Measurements from ENCODE around the gene SP100.

- TF ChIP-seq, protein P1, sequence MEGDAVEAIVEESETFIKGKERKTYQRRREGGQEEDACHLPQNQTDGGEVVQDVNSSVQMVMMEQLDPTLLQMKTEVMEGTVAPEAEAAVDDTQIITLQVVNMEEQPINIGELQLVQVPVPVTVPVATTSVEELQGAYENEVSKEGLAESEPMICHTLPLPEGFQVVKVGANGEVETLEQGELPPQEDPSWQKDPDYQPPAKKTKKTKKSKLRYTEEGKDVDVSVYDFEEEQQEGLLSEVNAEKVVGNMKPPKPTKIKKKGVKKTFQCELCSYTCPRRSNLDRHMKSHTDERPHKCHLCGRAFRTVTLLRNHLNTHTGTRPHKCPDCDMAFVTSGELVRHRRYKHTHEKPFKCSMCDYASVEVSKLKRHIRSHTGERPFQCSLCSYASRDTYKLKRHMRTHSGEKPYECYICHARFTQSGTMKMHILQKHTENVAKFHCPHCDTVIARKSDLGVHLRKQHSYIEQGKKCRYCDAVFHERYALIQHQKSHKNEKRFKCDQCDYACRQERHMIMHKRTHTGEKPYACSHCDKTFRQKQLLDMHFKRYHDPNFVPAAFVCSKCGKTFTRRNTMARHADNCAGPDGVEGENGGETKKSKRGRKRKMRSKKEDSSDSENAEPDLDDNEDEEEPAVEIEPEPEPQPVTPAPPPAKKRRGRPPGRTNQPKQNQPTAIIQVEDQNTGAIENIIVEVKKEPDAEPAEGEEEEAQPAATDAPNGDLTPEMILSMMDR (IDR thresholded peaks at IDR 0.05; ENCODE audit: insufficient read depth, low read length, poor library complexity, severe bottlenecking) = no peak
- no peak for TF ChIP-seq EZH2phosphoT487 (conservative IDR thresholded peaks at IDR 0.05; ENCODE audit: low read length)
Measured at GRCh38 chr2:230494980-230495379, 79.0 kb downstream of the SP100 start.
